Astrocyte (in vitro differentiated cells and primary cell): ENCODE results near the gene CCDC116.

Experiments used
- CTCF ChIP-seq: IDR thresholded peaks from 2 replicates; pipeline ENCODE4 v1.5.1; 2011; ENCODE audit warnings: low read depth, mild to moderate bottlenecking, inconsistent platforms, low read length, moderate library complexity; ENCODE audit not compliant: insufficient read depth
- EZH2 ChIP-seq: IDR thresholded peaks from 2 replicates; pipeline ENCODE4 v1.6.1; 2012; ENCODE audit warnings: mild to moderate bottlenecking, low read length, inconsistent platforms; ENCODE audit not compliant: insufficient read depth

- TF ChIP-seq CTCF: no peak
- no peak for TF ChIP-seq EZH2
Measured at GRCh38 chr22:21651521-21652009, 19.0 kb downstream of the CCDC116 start.
